ENCODE data around the gene TRPC4.

The TRPC4 gene

DNA sequence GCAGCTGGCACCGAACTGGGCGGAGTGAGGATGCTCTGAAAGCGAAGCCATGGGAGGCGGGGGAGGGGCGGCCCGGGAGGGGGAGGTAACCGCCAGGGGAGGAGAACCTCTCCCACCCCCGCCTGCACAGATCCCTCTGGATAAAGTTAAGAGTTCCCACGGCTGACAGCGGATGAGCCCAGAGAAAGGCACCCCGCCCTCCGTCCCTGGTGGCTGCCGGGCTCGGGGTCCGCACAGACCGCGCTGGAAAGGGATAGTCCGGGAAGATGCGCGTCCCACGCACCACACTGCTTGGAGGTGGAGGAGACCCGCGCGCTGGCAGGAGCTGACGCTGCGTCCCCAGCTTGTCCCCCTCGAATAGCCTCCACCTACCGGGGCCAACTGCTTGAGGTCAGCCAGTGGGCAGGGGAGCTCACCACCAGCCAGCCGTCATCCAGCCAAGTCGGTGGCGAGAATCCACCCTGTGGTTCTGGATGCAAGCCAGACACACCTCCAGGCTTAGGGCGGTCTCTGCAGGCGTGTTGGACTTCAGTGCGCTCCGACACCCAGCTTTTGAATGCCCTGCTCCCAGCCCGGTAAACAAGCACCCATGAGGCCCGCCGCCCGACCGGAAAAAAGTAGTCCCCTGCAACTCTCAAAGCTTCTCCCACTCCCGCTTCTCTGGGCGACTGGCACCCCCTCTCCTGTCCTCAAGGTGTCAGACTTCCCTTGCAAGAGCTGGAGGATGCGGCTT is at the start of gene TRPC4:
TRPC4 (minus strand) TSS at position 17 of the 733 bp plus-strand sequence. CDS start 86,439 bp downstream, outside the sequence.
- DNase-seq, result peak; percentile 76

DNA sequence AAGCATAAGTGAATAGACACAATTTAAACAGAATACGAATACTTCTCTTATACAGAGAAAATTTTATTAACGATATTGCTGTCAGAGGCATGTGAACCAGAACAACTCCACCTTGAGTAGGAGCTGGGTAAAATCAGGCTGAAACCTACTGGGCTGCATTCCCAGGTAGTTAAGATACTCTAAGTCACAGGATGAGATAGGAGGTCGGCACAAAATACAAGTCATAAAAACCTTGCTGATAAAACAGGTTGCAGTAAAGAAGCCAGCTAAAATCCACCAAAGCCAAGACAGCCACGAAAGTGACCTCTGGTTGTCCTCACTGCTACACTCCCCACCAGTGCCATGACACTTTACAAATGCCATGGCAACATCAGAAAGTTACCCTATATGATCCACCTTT is 49.2 kb upstream of the TRPC4 start:
- DNase-seq, result no peak

DNA sequence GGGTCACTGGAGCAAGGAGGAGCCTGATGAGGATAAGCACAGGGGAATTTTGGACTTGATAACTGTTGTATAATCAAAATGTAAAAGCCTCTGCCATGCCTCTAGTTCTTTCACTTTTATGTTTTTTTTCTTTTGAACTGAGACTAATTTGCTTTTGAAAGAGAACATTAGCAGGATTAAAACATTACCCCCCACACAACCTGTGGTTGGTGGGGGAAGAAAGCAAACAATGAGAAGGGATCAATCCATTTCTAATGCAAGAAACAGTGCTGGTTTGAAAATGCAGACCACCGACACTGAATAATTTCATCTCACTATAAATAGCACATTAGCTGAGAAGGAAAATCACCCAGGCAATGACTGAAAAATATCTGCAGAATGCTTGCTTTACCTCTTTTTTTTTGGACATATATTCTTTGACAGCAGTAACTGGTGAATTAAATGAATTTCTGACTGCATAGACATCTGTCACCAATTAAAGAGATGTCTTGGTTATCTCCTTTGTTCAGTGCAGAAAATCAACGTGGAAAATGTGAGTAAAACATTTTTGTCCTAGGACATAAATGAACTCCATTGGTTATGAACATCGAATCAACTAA is 48.6 kb upstream of the TRPC4 start:
- no peak for DNase-seq

DNA sequence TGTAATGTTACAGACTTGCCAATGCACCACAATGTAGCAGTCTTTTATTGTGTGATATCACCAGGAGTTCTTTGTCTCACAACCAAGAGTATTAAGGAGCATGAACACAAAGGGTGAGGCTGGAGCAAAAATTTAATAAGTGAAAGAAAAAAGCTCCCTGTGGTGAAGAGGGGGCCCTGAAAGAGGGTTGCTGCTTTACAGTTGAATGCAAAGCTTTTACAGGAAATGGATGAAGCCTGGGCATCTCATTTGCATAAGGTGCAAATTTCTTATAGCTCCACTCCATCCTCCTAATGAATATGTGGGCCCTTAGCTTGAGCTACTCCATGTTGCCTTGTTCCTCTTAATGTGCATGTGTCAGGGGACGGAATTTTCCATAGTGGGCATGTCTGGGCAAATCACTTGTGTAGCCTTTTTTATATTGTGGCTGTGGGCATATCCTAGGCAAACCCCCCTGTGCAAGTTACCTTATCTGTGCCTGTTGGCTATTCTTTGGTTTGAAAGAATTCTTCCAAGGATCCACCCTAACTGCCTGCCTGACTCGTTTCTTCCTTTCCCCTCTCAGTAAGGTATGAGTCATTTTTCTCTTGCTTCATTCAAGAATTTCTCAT is 45.3 kb upstream of the TRPC4 start:
- peak; percentile 49 for DNase-seq

DNA sequence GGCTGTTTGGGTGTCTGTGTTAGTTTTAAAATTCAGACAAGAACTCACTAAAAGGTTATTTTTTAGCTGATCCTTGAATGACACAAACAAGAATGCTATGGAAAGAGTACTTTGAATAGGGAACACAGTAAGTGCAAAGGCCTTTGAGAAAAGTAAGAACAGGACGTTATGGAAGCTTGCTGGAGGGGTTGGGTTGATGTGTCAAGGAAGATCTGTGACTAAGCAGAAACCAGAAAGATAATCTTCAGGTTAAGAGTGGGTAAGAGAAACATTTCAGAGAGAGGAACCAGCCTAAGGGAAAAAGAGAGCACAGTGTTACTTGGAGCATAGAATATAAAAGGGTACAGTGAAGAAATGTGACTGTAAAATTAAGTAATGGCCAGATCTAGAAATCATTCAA is 41.2 kb upstream of the TRPC4 start:
- DNase-seq, result peak; percentile 4

DNA sequence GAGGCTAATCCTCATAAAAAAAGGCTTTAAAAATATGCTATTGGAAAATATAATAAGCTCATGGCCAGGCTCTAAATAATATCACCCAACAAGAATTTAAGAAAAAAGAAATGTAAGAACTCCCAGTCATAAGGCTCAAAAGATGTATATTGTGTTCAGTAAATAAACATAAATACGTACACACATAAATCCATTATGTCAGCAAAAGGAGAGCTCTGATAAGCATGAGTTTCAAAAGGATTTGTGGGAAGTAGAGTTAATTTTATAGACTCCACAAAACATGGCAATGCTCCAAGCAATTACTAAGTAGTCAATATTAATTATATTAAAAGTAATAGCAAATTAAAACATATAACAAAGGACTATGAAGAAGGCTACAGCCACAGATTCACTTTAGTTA is 37.3 kb upstream of the TRPC4 start:
- no peak for DNase-seq

DNA sequence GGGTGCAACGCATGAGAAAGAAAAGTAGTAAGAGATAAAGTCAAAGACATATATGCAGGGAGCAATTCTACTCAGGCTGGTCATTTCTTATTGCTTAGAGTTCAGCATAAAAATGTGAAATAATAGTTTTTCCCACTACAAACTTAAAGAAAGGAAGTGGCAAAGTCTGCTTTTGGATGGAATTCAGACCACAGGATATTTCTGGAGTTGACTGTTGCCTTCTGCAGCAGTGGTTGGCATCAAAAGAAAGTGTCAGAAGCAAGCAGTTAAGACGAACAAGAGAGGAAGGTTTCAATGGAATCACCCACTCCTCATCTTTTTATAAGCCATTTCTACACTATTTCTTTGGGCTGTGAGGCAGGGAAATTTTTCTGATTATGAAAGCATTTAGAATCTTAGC is 36.2 kb upstream of the TRPC4 start:
- DNase-seq, result no peak

DNA sequence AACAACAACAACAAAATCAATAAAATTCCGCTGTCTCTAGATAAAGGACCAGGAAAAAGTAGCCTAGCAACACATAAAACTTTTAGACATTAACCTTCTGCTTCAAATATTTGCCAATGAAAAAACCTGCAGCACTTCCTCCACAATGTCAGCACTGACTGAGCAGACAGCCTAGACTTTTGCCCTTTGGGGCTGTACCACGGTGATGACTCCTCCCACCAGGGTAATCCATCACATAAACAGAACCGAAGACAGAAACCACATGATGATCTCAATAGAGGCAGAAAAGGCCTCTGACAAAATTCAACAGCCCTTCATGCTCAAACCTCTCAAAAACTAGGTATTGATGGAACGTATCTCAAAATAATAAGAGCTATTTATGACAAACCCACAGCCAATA is 30.2 kb upstream of the TRPC4 start:
- DNase-seq, result no peak

DNA sequence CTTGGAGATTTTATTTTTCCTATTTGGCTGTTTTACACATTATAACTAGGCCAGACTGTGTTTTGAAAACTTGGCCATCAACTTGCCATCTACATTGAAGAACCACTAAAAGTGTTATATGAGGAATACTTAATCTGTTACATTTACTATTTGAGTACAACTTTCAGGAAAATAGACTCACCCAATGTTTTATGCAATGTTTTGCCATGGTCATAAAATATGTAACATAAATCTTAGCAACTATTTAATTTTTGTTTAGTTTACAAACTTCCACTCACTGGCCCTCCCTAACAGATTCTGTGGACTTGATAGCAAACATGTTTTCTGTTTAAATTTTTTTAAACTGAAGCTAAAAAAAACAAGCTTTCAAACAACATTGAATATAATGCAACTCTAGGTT is 23.7 kb upstream of the TRPC4 start:
- DNase-seq, result no peak

DNA sequence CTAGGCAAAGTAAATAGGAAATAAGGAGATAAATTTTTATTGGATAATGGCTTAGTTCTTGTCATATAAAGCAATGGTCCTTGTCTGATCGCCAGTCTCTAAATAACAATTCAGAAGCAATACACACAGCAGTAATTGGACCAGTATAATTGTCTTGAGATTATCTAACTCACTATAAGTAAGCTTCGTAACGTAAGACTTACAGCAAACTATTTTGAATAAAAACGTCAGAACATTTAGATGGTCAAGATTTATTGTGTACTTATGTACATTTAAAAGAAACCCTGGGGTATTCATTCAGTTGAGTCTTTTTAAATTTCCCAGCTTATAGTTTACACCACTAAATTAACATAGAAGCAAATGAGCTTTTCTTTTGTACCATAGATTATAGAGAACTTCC is 20.2 kb upstream of the TRPC4 start:
- no peak for DNase-seq

DNA sequence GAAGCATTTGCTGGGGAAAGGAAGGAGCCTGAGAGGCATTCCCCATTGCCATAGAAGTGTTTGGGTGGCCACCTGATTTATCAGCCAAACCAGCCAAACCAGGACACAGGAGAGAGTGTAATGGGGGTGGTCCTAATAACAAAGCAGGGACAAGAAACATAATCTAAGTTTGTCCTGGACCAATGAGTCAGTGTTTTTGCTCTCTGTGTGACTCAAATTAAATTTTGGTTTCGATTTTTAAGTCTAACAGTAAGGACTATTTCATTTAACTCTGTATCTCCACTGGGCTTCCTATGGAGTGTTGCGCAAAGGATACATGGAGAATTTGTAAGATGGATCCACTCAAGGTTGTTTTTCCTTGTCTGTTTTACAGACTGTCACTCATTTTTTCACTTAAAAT is 19.5 kb upstream of the TRPC4 start:
- no peak for DNase-seq

DNA sequence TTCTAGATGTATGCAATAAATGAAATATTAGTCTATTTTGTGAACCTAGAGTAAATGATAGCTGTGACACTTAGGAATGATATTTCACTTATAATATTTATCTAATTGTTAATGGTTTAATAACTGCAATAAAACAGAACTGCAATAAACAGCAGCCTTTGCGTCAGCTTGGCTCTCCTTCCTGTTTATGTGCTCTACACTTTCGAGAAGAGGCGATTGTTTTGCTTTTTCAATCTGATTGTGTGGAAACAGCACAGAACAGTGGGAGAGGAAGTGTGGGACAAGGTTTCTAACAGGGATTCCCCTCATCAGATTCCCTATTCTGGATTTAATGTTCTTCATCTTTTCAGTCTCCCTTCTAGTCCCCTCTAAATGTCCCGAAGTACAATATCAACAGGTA is 17.3 kb upstream of the TRPC4 start:
- DNase-seq, result no peak

DNA sequence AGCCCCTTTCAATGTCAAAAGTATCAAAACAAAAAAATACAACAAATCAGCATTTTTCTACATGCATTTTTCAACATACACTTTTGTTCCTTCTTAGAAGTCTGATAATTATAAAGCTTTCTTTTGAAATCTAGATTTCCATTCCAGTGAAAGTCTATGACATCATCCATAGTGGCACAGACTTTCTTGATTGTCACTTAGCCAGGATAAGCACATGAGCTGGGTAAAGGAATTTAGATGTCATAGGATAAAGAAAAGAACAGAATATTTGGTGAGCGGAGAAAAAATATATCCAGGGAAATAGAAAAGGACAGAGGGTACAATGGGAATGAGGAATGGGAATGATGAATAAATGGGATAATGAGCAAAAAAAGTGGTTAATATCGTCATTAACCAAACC is 15.1 kb upstream of the TRPC4 start:
- DNase-seq, result no peak

DNA sequence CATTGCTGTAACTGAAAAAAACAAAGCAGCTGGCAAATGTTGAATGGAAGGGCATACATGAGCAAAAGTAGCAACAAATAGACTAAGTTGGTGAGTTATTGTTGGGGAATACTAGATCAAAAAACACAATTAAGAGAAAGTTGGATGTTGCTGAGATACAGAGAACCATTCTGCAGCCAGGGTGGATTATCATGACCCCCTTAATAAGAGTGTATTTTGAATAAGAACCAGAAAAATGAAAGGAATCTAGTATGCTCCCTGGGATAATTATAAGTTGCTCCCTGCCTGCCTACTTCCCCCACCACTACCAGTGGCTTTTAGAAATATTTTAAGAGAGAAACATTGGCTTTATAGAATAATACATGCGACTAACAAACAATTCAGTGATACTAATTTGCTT is 14.5 kb upstream of the TRPC4 start:
- no peak for DNase-seq

DNA sequence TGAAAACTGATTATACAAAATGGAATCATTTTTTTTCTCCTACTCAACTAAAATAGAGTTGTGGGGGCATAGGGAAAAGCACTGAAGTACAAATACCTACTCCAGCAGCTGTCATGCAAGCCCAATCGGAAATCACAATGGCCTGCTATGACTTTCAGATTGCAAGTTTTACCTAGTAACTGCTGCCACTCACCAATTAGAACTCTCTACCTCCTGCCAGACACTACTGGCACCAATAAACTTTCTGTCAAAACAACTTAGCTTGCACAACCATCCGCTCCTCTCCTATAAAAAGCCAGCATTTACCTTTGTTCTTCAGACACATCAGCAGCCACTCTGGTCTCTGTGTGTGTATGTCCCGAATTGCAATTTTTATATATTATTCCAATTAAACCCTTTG is 9.3 kb upstream of the TRPC4 start:
- DNase-seq, result no peak

DNA sequence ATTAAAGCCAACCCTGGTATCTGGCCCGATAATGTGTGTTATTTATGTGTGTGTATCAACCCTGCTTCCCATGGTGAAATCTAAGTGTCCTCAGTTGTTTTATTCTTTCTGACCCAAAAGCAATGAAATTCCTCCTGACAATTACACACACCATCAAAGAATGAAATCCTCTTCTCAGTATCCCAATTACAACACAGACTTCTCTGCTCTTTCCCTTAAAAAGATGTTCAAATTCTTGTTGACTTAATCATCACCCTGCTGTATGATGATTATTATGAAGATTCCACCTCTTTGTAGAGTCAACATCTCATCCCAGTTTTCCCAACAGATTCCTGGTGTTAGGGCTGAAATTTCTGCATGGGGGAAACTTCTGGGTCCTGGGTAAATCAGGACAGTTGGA is 8.9 kb upstream of the TRPC4 start:
- peak; percentile 50 for DNase-seq

DNA sequence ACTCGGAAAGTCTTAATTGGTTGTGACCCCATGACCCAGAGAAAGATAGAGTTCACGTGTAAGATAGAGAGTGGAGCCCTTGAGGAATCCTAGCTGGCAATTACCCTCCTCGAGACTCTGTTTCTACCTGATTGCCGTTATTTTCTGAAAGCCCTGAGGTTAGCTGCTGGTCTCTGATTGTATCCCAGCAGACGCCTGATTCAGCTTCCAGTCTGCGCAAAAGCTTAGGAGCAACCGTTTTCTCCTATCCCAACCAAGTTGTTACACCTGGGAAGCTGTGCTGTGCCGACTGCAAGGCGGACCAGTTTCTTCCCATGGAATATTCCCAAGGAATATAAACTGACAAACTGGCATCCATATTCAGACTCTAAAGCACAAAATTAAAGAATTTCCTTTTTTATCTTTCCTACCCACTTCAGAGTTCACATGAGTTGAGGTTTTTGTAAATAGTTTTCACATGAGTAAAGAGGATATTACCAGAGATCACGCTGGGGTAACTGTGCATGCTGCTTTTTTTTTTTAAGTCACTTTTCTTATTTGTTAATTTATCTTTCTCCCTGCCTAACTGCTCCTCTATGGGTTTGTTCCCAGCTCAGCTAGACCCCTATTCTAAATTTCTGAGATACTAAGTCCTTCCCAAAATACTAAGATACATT is 1.5 kb upstream of the TRPC4 start:
- peak; percentile 44 for DNase-seq

DNA sequence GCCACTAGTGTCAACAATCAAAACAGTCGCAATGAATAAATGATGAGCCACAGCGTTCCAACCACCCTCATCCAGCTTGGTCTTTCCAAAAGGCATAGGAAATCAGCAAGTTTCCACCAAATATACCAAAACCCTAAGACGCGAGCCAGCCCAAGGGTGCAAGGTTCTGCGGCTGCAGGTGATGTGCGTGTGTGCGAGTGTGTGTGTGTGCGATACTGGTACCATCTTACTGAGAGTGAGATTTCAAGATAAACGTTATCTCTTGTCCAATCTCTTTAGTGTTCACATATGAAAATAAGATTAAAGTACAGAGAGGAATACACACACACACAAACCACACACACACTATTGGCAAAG is 895 bp upstream of the TRPC4 start:
- no peak for DNase-seq

DNA sequence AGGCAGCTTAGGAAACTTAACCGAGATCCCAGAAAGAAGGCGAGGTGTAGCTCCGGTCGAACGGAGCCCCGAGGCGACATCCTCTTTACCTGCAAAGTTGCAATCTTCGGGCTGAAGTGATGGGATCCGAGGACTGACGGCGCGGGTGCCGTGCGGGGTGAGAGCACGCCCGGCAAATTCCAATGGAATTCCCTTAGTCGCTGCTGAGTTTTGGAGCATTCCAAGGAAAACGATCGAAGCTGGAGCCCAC is 141 bp downstream of the TRPC4 start:
- DNase-seq, result no peak

DNA sequence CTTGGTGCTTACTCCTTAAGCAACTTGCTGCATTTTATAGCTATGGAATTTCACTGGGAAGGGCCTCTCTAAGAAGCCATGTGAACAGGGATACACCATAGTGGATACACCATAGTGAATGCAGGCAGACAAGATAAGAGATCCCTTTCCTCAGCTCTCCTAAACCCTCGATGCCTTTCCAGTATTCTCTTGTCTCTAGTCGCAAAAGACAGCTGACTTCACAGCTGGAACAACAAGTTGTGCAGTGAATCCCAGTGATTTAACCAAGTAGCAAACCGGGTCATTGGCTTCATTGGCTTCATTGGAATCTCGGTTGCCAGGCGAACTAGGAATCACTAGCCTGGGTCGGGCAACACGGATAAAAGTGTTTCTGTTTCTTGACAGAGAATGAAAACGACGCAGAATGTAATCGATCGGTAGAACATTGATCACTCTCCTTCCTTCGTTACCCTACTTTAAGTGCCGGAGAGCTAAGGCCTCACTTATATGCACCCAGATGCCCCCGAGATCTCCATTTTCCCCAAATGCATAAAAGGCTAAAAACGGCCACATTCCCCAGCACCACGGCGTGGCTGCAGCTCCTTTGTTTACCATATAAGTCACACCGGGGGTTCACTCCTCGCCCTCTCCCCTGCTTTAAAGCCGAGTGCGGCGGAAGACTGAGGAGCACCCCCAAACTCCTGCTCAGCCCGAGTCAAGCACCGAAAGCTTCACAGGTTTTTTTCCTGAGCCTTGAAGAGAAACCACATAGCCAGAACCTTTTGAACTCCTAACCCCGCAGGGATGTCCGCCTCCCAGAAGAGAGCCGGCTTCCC is 674 bp downstream of the TRPC4 start:
- no peak for DNase-seq

DNA sequence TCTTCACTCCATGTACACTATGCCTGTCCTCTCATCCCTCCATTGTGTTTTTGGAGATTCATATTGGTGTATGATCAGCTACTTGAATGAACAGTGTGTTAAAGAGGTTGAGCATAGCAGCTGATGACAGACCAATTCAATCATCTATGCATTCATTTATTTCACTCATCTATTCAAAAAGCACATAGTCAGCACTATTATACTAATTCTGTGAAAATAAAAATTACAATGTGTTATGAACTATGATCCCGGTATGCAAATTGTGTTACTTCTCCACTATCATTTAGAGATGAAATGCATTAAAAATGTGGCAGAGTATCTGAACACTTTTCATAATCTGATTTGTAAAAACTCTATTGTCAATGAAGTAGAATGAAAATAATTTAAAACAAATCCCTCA is 5.9 kb downstream of the TRPC4 start:
- DNase-seq, result no peak

DNA sequence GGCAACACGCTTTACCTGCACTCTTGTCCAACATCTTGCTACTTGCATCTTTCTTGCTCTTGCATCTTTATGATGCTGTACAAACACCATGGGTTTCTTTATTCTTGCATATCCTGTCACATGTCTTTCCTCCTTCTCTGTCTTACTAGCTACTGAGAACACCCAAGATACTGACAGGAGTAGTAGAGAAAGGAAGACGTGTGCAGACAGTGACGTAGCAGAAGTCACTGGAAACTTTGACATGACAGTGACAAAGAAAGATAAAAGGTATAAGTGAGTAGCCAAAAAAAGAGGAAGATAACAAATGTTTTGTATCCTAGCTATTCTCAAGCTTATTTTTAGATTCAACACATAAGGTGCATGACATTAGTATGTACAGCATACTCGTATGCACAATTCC is 34.2 kb downstream of the TRPC4 start:
- no peak for DNase-seq

DNA sequence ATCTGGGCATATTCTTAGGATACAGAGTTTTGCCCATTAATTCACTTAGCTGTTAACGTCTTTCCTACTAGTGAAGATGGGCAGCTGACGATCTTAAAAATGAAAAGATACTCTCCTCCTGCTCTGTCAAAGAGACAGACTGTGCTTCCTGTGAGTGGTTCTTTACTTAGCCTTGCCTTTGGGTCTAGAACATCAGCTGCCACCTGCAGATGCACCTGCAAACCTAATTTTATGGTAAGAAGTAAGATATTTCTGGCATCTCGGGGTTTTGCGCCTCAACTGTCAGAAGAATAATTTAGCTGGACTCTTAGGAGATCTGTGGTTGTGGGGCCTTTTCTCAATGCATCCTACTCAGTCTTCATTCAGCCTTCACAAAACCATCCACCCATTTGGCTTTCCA is 36.2 kb downstream of the TRPC4 start:
- DNase-seq, result no peak

DNA sequence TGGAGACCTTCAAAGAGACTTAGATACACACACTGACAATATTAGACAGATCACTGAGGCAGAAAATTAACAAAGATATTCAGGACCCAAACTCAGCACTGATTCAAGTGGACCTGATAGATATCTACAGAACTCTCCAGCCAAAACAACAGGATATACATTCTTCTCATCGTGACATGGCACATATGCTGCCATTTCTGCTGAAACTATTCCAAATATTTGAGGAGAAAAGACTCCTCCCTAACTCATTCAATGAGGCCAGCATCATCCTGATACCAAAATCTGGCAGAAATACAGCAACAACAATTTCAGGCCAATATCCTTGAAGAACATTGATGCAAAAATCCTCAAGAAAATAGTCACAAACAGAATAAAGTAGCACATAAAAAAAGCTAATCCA is 53.3 kb downstream of the TRPC4 start:
- peak; percentile 21 for DNase-seq
